Measurements from ENCODE around the gene TMEM88. TPM values are rescaled to one million over a fixed set of nuclear protein-coding genes. Genes with fewer than 3 reads are reported as not detected.

The TMEM88 gene
- total and polyA plus RNA-seq, 2 donors (not counting 3 experiments of a cell fraction or from before 2014, with no cell fraction given), result 53.4 to 165 TPM

GRCh38 chr17:7883781-7884386 lies 29.0 kb downstream of the TMEM88 start:
- FAIRE-seq (no peak), DNase-seq (ENCODE audit: low read depth, low spot score) (peak; percentile 58)
- POLR2A ChIA-PET, result no interaction called here
- peak overlapping the region; percentile 58 for H3K27ac ChIP-seq (ENCODE audit: insufficient read depth, low read depth, low read length)
- peak overlapping the region; percentile 41 to 67 (median 60) for H3K4me3 ChIP-seq (replicated peaks in 1 of 3; ENCODE audit: insufficient read depth in 1 of 3, low read depth in 1 of 3, low read length in 3 of 3)
- H3K4me2 ChIP-seq (ENCODE audit: insufficient read depth, low read length), result peak overlapping the region; percentile 78
- peaks cover 8 to 14% of the 10 kb centered on the region in 2 experiments for H3K36me3 ChIP-seq (ENCODE audit: control insufficient read depth in 2 of 2, extremely low read depth in 1 of 2, insufficient read depth in 2 of 2, low read length in 2 of 2)
- intact Hi-C loops (cut with micrococcal nuclease), result no loop called here
- no peaks in the 10 kb centered on the region for H3K9me1 ChIP-seq (replicated peaks; ENCODE audit: control insufficient read depth, extremely low read depth, insufficient read depth, low read length)
- no peaks in the 10 kb centered on the region for H3K9me3 ChIP-seq (replicated peaks; ENCODE audit: control insufficient read depth, insufficient read depth, low read length)
- dilution Hi-C loops (cut with MboI; ENCODE audit: extremely low pct_ligation_motif_present, low sequenced_read_pairs), result no loop called here
- H3K27me3 ChIP-seq (ENCODE audit: control insufficient read depth in 2 of 2, insufficient read depth in 2 of 2, low read length in 2 of 2), result no peaks in the 10 kb centered on the region
- no peak for TF ChIP-seq EZH2 (IDR thresholded peaks at IDR 0.05; ENCODE audit: borderline replicate concordance, low read depth, low read length, severe bottlenecking)
- TF ChIP-seq POLR2AphosphoS5 (IDR thresholded peaks at IDR 0.05; ENCODE audit: insufficient read depth, low read depth, low read length), result no peak
- TF ChIP-seq FOS (IDR thresholded peaks at IDR 0.05; ENCODE audit: borderline replicate concordance, insufficient read depth, low read length), result no peak
- TF ChIP-seq, protein P1, sequence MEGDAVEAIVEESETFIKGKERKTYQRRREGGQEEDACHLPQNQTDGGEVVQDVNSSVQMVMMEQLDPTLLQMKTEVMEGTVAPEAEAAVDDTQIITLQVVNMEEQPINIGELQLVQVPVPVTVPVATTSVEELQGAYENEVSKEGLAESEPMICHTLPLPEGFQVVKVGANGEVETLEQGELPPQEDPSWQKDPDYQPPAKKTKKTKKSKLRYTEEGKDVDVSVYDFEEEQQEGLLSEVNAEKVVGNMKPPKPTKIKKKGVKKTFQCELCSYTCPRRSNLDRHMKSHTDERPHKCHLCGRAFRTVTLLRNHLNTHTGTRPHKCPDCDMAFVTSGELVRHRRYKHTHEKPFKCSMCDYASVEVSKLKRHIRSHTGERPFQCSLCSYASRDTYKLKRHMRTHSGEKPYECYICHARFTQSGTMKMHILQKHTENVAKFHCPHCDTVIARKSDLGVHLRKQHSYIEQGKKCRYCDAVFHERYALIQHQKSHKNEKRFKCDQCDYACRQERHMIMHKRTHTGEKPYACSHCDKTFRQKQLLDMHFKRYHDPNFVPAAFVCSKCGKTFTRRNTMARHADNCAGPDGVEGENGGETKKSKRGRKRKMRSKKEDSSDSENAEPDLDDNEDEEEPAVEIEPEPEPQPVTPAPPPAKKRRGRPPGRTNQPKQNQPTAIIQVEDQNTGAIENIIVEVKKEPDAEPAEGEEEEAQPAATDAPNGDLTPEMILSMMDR (IDR thresholded peaks at IDR 0.05; ENCODE audit: extremely low read depth in 1 of 2, insufficient read depth in 1 of 2, low read depth in 1 of 2, low read length in 2 of 2), result no peak
- TF ChIP-seq MYC (IDR thresholded peaks at IDR 0.05; ENCODE audit: low read depth, low read length), result no peak
- TF ChIP-seq MAX (IDR thresholded peaks at IDR 0.05; ENCODE audit: insufficient read depth, insufficient read length), result no peak
- no peak for TF ChIP-seq POLR2A (IDR thresholded peaks at IDR 0.05; ENCODE audit: low read depth, low read length)
- no peak for TF ChIP-seq JUN (IDR thresholded peaks at IDR 0.05; ENCODE audit: borderline replicate concordance, insufficient read depth, insufficient read length, low read depth)
- no peak for TF ChIP-seq GATA2 (IDR thresholded peaks at IDR 0.05; ENCODE audit: insufficient read depth, insufficient read length, low read depth, low read length)
- H3K79me2 ChIP-seq (ENCODE audit: control insufficient read depth, insufficient read depth, low read length), result peaks cover 21% of the 10 kb centered on the region
- H3K4me1 ChIP-seq (ENCODE audit: control insufficient read depth, extremely low read depth, insufficient read depth, low read length), result peaks cover 35% of the 10 kb centered on the region
- peak overlapping the region; percentile 50 for H2AFZ ChIP-seq (ENCODE audit: low read depth, low read length)
- H4K20me1 ChIP-seq (replicated peaks; ENCODE audit: control insufficient read depth, extremely low read depth, insufficient read depth, low read length), result no peaks in the 10 kb centered on the region
- BruUV-seq (replicated peaks), result no TSS peak
- CTCF ChIA-PET, result interaction anchor here (1.0 to 1.4 kb wide), 2 partner anchors 14 to 48 kb away, joined by 3 to 6 read pairs; no protein-coding TSS in a partner anchor
- peak overlapping the region; percentile 86 for H3K9ac ChIP-seq (replicated peaks; ENCODE audit: extremely low read depth, insufficient read depth, low read length)

Measured in endothelial cell of umbilical vein (primary cell).